Measurements from ENCODE around the gene BLM.

The BLM gene

GRCh38 chr15:90773485-90773884 lies 56.3 kb downstream of the BLM start:
- H3K9ac ChIP-seq (ENCODE audit: low read depth, low read length) = no peak overlapping the region
- H3K27me3 ChIP-seq (ENCODE audit: control insufficient read depth, insufficient read depth, low read length) = no peaks in the 10 kb centered on the region
- H3K36me3 ChIP-seq (ENCODE audit: control insufficient read depth, insufficient read depth, low read length) = peaks cover 4% of the 10 kb centered on the region
- H3K9me3 ChIP-seq (ENCODE audit: control insufficient read depth, insufficient read depth, low read length) = no peaks in the 10 kb centered on the region
- no peaks in the 10 kb centered on the region for H3K4me1 ChIP-seq (ENCODE audit: control insufficient read depth, insufficient read depth, low read length)
- no peak overlapping the region for H3K4me3 ChIP-seq (ENCODE audit: low read depth, low read length)

DNA sequence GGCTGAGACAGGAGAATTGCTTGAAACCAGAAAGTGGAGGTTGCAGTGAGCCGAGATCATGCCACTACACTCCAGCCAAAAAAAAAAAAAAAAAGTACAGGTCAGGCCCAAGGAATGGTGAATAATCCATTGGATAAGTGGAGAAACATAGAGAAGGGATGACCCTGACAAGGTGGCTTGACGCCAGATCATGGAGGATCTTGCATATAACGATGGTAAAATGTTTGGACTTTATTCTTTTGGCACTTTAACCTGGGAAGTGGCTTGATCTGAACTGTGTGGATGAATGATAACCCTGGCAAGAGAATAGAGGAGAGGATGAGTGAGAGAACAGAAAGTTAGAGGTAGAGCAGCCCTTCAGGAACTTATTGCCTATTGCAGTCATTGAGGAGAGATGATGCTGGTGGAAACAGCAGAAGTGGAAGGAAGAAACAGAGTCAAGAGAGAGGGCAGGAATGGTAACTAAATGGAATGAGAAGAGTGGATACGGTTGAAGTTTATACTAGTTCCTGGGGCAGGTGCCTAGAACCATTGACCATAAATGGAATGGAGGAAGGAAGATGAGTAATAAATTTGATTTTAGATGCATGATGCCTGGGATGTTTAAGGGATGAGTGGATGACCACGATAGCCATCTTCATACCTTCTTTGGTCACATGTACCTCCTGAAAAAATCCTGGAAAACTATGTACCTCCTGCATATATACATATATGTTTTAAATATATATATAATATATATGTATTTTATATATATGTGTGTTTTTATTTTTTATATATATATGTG lies 57.8 kb downstream of the BLM start:
- H3K9me3 ChIP-seq (ENCODE audit: control insufficient read depth, insufficient read depth, low read length) = no peaks in the 10 kb centered on the region
- H3K9ac ChIP-seq (ENCODE audit: low read depth, low read length) = no peak overlapping the region
- no peaks in the 10 kb centered on the region for H3K4me1 ChIP-seq (ENCODE audit: control insufficient read depth, insufficient read depth, low read length)
- H3K4me3 ChIP-seq (ENCODE audit: low read depth, low read length) = no peak overlapping the region
- H3K36me3 ChIP-seq (ENCODE audit: control insufficient read depth, insufficient read depth, low read length) = peaks cover 4% of the 10 kb centered on the region
- no peaks in the 10 kb centered on the region for H3K27me3 ChIP-seq (ENCODE audit: control insufficient read depth, insufficient read depth, low read length)

DNA sequence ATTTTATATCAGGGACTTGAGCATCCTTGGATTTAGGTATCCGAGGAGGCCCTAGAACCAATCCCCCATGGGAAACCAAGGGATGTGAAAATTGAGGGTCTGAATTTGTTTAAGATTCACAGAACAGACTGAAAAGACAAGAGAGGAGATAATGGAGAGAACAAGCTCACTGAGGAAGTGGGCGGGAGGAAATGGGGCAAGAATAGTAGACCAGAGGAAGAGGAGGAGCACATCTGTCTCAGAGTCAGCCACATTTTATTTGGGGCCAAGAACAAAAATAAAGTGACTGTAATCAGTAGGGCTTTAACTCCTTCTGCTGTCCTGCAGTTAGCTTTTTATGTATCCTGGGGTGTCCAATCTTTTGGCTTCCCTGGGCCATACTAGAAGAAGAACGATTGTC lies 63.8 kb downstream of the BLM start:
- Histone ChIP-seq H3K4me1 (ENCODE audit: control insufficient read depth, insufficient read depth, low read length) (no peaks in the 10 kb centered on the region), H3K36me3 (ENCODE audit: control insufficient read depth, insufficient read depth, low read length) (peaks cover 6% of the 10 kb centered on the region), H3K9ac (ENCODE audit: low read depth, low read length) (no peak overlapping the region), H3K4me3 (ENCODE audit: low read depth, low read length) (no peak overlapping the region), H3K9me3 (ENCODE audit: control insufficient read depth, insufficient read depth, low read length) (no peaks in the 10 kb centered on the region), H3K27me3 (ENCODE audit: control insufficient read depth, insufficient read depth, low read length) (no peaks in the 10 kb centered on the region)

DNA sequence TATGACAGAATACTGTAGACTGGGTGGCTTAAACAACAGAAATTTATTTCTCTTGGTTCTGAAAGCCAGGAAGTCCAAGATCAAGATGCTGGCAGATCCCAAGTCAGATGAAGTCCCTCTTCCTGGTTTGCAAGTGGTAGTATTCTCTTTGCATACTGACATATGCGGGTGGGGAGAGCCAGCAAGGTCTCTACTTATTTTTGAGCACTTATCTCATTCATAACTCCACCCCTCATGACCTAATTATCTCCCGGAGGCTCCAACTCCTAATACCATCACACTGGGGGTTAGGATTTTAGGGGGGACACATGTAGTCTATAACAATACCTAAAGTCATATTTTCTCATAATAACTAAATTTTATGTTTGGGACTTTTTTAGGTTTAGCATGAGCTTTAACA lies 65.3 kb downstream of the BLM start:
- no peak overlapping the region for H3K4me3 ChIP-seq (ENCODE audit: low read depth, low read length)
- no peaks in the 10 kb centered on the region for H3K4me1 ChIP-seq (ENCODE audit: control insufficient read depth, insufficient read depth, low read length)
- no peak overlapping the region for H3K9ac ChIP-seq (ENCODE audit: low read depth, low read length)
- H3K36me3 ChIP-seq (ENCODE audit: control insufficient read depth, insufficient read depth, low read length) = peaks cover 2% of the 10 kb centered on the region
- no peaks in the 10 kb centered on the region for H3K27me3 ChIP-seq (ENCODE audit: control insufficient read depth, insufficient read depth, low read length)
- H3K9me3 ChIP-seq (ENCODE audit: control insufficient read depth, insufficient read depth, low read length) = no peaks in the 10 kb centered on the region

DNA sequence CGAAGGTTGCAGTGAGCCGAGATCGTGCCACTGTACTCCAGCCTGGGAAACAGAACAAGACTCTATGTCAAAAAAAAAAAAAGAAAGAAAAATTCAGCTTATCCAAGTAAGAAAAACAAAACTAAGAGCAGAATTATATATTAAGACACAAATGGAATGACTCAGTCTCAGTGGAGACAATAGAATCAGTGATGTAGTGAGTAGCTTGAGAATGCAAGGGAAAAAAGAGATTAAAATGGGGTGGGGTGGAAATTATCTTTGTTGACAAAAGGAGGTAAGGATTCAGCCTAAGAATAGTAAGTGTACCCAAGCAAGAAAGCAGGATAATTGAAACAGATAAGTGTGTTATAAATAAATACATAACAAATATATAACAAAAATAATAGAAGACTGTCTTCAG lies 70.7 kb downstream of the BLM start:
- H3K4me3 ChIP-seq (ENCODE audit: low read depth, low read length) = no peak overlapping the region
- no peaks in the 10 kb centered on the region for H3K27me3 ChIP-seq (ENCODE audit: control insufficient read depth, insufficient read depth, low read length)
- no peaks in the 10 kb centered on the region for H3K4me1 ChIP-seq (ENCODE audit: control insufficient read depth, insufficient read depth, low read length)
- H3K36me3 ChIP-seq (ENCODE audit: control insufficient read depth, insufficient read depth, low read length) = peaks cover 2% of the 10 kb centered on the region
- no peak overlapping the region for H3K9ac ChIP-seq (ENCODE audit: low read depth, low read length)
- no peaks in the 10 kb centered on the region for H3K9me3 ChIP-seq (ENCODE audit: control insufficient read depth, insufficient read depth, low read length)

DNA sequence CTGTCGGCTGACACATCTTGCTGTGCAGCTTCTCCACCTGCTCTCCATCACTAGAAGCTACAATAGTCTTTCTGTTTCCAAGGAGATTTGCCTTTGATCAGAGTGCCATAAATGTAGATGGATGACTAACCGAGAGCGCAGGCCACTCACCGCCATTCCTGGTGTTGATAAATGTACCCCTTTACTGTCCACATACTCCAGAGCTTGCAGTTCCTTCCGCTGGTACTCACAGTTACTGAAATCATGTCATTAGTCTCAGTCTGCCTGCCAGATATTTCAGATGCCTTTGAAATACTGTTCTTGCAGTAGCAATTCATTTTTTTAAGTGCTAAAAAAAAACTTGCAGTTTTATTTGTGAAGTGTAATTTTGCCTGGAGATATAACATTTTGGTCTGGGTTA lies 72.3 kb downstream of the BLM start:
- Histone ChIP-seq H3K27me3 (ENCODE audit: control insufficient read depth, insufficient read depth, low read length) (no peaks in the 10 kb centered on the region), H3K9ac (ENCODE audit: low read depth, low read length) (no peak overlapping the region), H3K9me3 (ENCODE audit: control insufficient read depth, insufficient read depth, low read length) (no peaks in the 10 kb centered on the region), H3K4me1 (ENCODE audit: control insufficient read depth, insufficient read depth, low read length) (no peaks in the 10 kb centered on the region), H3K36me3 (ENCODE audit: control insufficient read depth, insufficient read depth, low read length) (peaks cover 2% of the 10 kb centered on the region), H3K4me3 (ENCODE audit: low read depth, low read length) (no peak overlapping the region)

DNA sequence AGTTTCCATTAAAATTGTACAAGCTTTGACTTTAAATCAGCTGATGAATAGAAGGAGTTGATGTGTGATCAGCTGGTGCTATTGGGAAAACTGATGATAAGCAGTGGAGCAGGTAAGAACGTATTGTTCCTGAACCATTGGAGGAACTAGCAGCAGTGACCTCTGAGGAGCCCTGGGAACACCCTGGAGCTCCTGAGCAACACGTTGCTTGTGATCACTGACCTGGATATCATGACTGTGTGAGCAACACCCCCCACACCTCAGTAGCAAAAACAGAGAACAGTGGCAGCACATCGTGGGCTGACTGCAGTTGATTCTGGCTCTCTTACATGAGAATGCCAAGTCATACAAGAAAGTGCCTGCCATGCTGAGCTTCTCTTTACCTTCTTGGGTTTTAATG lies 72.9 kb downstream of the BLM start:
- Histone ChIP-seq H3K36me3 (ENCODE audit: control insufficient read depth, insufficient read depth, low read length) (no peaks in the 10 kb centered on the region), H3K9ac (ENCODE audit: low read depth, low read length) (no peak overlapping the region), H3K9me3 (ENCODE audit: control insufficient read depth, insufficient read depth, low read length) (no peaks in the 10 kb centered on the region), H3K4me1 (ENCODE audit: control insufficient read depth, insufficient read depth, low read length) (no peaks in the 10 kb centered on the region), H3K4me3 (ENCODE audit: low read depth, low read length) (no peak overlapping the region), H3K27me3 (ENCODE audit: control insufficient read depth, insufficient read depth, low read length) (no peaks in the 10 kb centered on the region)

DNA sequence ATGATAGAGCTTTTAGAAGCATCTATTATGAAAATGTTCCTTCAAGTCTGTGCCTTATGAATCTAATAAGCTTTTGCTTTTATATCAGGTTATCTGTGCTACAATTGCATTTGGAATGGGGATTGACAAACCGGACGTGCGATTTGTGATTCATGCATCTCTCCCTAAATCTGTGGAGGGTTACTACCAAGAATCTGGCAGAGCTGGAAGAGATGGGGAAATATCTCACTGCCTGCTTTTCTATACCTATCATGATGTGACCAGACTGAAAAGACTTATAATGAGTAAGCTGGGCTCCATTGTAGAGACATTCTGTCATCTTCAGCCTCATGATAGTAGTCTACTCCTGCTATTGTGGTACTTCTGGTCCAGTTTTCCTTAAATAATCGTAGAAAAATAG lies 73.4 kb downstream of the BLM start:
- Histone ChIP-seq H3K36me3 (ENCODE audit: control insufficient read depth, insufficient read depth, low read length) (no peaks in the 10 kb centered on the region), H3K4me3 (ENCODE audit: low read depth, low read length) (no peak overlapping the region), H3K4me1 (ENCODE audit: control insufficient read depth, insufficient read depth, low read length) (no peaks in the 10 kb centered on the region), H3K27me3 (ENCODE audit: control insufficient read depth, insufficient read depth, low read length) (no peaks in the 10 kb centered on the region), H3K9me3 (ENCODE audit: control insufficient read depth, insufficient read depth, low read length) (no peaks in the 10 kb centered on the region), H3K9ac (ENCODE audit: low read depth, low read length) (no peak overlapping the region)

- Histone ChIP-seq H3K9me3 (ENCODE audit: control insufficient read depth, insufficient read depth, low read length) (no peaks in the 10 kb centered on the region), H3K9ac (ENCODE audit: low read depth, low read length) (no peak overlapping the region), H3K27me3 (ENCODE audit: control insufficient read depth, insufficient read depth, low read length) (no peaks in the 10 kb centered on the region), H3K36me3 (ENCODE audit: control insufficient read depth, insufficient read depth, low read length) (no peaks in the 10 kb centered on the region), H3K4me3 (ENCODE audit: low read depth, low read length) (no peak overlapping the region), H3K4me1 (ENCODE audit: control insufficient read depth, insufficient read depth, low read length) (no peaks in the 10 kb centered on the region)
These were observed 77.4 kb downstream of the BLM start for GRCh38 chr15:90794538-90794937.

DNA sequence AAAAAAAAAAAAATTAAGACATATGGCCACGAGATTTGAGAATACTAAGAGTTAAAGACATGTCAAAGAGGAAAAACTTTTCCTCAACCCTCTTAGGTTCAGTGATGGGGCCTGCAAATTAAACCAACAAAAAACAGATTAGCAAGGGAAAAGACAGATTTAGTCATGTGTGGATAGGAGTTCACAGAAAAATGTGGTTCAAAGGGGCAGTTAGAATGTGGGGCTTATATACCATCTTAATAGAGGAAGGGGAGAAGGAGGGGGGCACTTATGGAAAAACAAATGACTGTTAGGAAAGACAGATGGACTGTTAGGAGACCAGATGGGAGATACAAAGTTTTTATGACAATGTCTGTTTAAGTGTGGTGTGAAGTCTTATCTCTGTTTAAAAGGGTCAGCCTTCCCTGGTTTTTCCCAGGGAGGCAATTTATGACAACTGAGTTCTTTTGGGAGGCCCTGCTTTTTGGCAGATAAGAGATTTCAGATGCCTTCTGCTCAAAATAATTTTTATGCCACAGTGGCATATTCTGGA lies 82.6 kb downstream of the BLM start:
- Histone ChIP-seq H3K27me3 (ENCODE audit: control insufficient read depth, insufficient read depth, low read length) (no peaks in the 10 kb centered on the region), H3K4me3 (ENCODE audit: low read depth, low read length) (no peak overlapping the region), H3K4me1 (ENCODE audit: control insufficient read depth, insufficient read depth, low read length) (no peaks in the 10 kb centered on the region), H3K36me3 (ENCODE audit: control insufficient read depth, insufficient read depth, low read length) (no peaks in the 10 kb centered on the region), H3K9ac (ENCODE audit: low read depth, low read length) (no peak overlapping the region), H3K9me3 (ENCODE audit: control insufficient read depth, insufficient read depth, low read length) (no peaks in the 10 kb centered on the region)

DNA sequence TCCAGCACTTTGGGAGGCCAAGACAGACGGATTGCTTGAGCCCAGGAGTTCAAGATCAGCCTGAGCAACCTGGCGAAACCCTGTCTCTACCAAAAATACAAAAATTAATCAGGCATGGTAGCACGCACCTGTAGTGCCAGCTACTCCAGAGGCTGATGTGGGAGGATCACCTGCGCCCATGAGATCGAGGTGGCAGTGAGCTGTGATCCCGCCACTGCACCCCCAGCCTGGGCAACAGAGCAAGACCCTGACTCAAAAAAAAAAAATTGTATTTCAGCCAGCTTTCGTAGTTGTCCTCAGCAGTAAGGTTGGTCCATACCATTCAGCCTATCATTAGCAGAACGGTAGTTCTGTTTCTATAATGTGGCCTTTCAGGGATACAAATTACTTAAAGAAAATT lies 84.7 kb downstream of the BLM start:
- Histone ChIP-seq H3K9ac (ENCODE audit: low read depth, low read length) (no peak overlapping the region), H3K4me3 (ENCODE audit: low read depth, low read length) (no peak overlapping the region), H3K4me1 (ENCODE audit: control insufficient read depth, insufficient read depth, low read length) (no peaks in the 10 kb centered on the region), H3K36me3 (ENCODE audit: control insufficient read depth, insufficient read depth, low read length) (no peaks in the 10 kb centered on the region), H3K27me3 (ENCODE audit: control insufficient read depth, insufficient read depth, low read length) (no peaks in the 10 kb centered on the region), H3K9me3 (ENCODE audit: control insufficient read depth, insufficient read depth, low read length) (no peaks in the 10 kb centered on the region)

DNA sequence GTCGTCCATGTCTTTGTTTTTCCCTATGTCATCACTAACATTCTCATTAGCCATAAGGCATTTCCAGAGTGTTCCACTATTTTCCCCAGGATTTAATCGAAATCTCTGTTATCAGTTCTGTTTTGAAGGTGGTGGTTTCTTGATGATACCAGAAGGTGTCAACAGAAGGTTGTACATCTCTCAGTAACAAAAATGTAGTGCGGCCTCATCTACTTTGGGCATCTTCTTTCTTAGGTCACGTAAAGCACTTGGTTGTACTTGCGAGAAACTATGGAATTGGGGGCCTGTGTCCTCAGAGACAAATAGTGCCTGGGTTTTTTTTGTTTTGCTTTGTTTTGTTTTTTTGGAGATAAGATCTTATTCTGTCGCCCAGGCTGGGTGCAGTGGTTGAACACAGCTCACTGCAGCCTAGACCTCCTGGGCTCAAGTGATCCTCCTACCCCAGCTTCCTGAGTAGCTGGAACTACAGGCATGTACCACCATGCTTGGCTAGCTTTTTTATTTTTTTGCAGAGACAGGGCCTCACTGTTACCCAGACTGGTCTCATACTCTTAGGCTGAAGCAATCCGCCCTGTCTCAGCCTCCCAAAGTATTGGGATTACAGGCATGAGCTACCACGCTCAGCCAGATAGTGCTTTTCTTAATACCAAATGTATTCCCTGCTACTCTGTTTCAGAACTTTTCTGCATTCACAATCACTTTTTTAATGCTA lies 90.1 kb downstream of the BLM start:
- Histone ChIP-seq H3K4me3 (ENCODE audit: low read depth, low read length) (no peak overlapping the region), H3K36me3 (ENCODE audit: control insufficient read depth, insufficient read depth, low read length) (peaks cover 16% of the 10 kb centered on the region), H3K4me1 (ENCODE audit: control insufficient read depth, insufficient read depth, low read length) (no peaks in the 10 kb centered on the region), H3K27me3 (ENCODE audit: control insufficient read depth, insufficient read depth, low read length) (no peaks in the 10 kb centered on the region), H3K9ac (ENCODE audit: low read depth, low read length) (no peak overlapping the region), H3K9me3 (ENCODE audit: control insufficient read depth, insufficient read depth, low read length) (no peaks in the 10 kb centered on the region)

Measured in iPS-15b (cell line).